Measurements from ENCODE around the gene SHTN1.

SHTN1 gene

GRCh38 chr10:116974456-116975005 lies 30.5 kb downstream of the SHTN1 start:
- H3K36me3 ChIP-seq, result no peaks in the 10 kb centered on the region
- no peaks in the 10 kb centered on the region for H3K27me3 ChIP-seq
- H3K9me3 ChIP-seq, result no peaks in the 10 kb centered on the region
- H3K4me1 ChIP-seq, result no peaks in the 10 kb centered on the region
- intact Hi-C loops (cut with DNase I; ENCODE audit: low total_unique reads), result no loop called here
- no peak for TF ChIP-seq CTCF (IDR thresholded peaks at IDR 0.05)
- DNase-seq, result no peak
- no peak overlapping the region for H3K4me3 ChIP-seq
- H3K27ac ChIP-seq, result no peak overlapping the region

- Histone ChIP-seq H3K4me1 (no peaks in the 10 kb centered on the region), H3K27me3 (no peaks in the 10 kb centered on the region), H3K36me3 (no peaks in the 10 kb centered on the region), H3K4me3 (no peak overlapping the region), H3K9me3 (no peaks in the 10 kb centered on the region), H3K27ac (no peak overlapping the region)
- DNase-seq, result no peak
- no peak for TF ChIP-seq CTCF (IDR thresholded peaks at IDR 0.05)
- intact Hi-C loops (cut with DNase I; ENCODE audit: low total_unique reads), result no loop called here
These were observed 31.0 kb downstream of the SHTN1 start for GRCh38 chr10:116973946-116974455.

GRCh38 chr10:116973371-116973905 lies 31.5 kb downstream of the SHTN1 start:
- Histone ChIP-seq H3K9me3 (no peaks in the 10 kb centered on the region), H3K4me1 (no peaks in the 10 kb centered on the region), H3K4me3 (no peak overlapping the region), H3K36me3 (no peaks in the 10 kb centered on the region), H3K27me3 (no peaks in the 10 kb centered on the region), H3K27ac (no peak overlapping the region)
- TF ChIP-seq CTCF (IDR thresholded peaks at IDR 0.05), result no peak
- DNase-seq, result no peak
- intact Hi-C loops (cut with DNase I; ENCODE audit: low total_unique reads), result no loop called here

GRCh38 chr10:116972131-116972530 lies 32.9 kb downstream of the SHTN1 start:
- no peak for DNase-seq
- no peak overlapping the region for H3K27ac ChIP-seq
- intact Hi-C loops (cut with DNase I; ENCODE audit: low total_unique reads), result no loop called here

GRCh38 chr10:116970050-116970449 lies 34.9 kb downstream of the SHTN1 start:
- DNase-seq, result no peak
- no peaks in the 10 kb centered on the region for H3K4me1 ChIP-seq
- no peaks in the 10 kb centered on the region for H3K27me3 ChIP-seq
- peaks cover 0 to 21% (median 0%) of the 10 kb centered on the region in 3 donors for H3K36me3 ChIP-seq
- no peaks in the 10 kb centered on the region for H3K9me3 ChIP-seq
- TF ChIP-seq CTCF (IDR thresholded peaks at IDR 0.05), result no peak
- H3K4me3 ChIP-seq, result no peak overlapping the region
- intact Hi-C loops (cut with DNase I; ENCODE audit: low total_unique reads), result no loop called here
- H3K27ac ChIP-seq, result no peak overlapping the region

More at GRCh38 chr10:116972131-116972530, 32.9 kb downstream of the SHTN1 start:
- Histone ChIP-seq H3K4me1 (no peaks in the 10 kb centered on the region), H3K4me3 (no peak overlapping the region), H3K36me3 (peaks cover 0 to 10% (median 0%) of the 10 kb centered on the region in 3 donors), H3K27me3 (no peaks in the 10 kb centered on the region), H3K9me3 (no peaks in the 10 kb centered on the region)
- TF ChIP-seq CTCF (IDR thresholded peaks at IDR 0.05), result no peak

All from tibial artery (tissue), 4 donors.